ENCODE measurements around the gene KIF21A.

DNA sequence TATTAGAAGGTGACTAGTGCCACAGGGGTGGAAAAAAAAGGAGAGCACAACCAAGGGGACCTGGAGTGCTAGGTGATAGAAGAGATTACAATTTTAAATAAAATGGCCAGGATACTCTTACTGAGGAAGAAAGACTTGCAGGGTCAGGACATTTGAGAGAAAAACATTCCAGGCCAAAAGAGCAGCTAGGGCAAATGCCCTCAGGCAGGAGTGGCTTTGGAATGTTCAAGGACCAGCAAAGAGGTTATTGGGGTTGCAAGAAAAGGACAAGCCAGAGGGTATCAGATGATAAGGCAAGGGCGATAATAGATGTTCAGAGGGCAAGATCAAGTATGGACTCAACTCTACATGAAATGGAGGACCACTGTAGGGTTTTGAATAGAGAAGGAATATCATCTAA is 146.4 kb downstream of the KIF21A start:
- TF ChIP-seq EZH2 (IDR thresholded peaks at IDR 0.05; ENCODE audit: borderline replicate concordance, low read depth, low read length, poor library complexity, severe bottlenecking), result no peak
- TF ChIP-seq, protein P1, sequence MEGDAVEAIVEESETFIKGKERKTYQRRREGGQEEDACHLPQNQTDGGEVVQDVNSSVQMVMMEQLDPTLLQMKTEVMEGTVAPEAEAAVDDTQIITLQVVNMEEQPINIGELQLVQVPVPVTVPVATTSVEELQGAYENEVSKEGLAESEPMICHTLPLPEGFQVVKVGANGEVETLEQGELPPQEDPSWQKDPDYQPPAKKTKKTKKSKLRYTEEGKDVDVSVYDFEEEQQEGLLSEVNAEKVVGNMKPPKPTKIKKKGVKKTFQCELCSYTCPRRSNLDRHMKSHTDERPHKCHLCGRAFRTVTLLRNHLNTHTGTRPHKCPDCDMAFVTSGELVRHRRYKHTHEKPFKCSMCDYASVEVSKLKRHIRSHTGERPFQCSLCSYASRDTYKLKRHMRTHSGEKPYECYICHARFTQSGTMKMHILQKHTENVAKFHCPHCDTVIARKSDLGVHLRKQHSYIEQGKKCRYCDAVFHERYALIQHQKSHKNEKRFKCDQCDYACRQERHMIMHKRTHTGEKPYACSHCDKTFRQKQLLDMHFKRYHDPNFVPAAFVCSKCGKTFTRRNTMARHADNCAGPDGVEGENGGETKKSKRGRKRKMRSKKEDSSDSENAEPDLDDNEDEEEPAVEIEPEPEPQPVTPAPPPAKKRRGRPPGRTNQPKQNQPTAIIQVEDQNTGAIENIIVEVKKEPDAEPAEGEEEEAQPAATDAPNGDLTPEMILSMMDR (conservative IDR thresholded peaks at IDR 0.05; ENCODE audit: low read depth, low read length), result no peak
